MM.1S (cell line): Measurements from ENCODE around the gene MED20.

ENCODE experiments used
- DNase-seq: peaks from one replicate; pipeline ENCODE4 v3.0.0-alpha.2; 2015
- H2AFZ ChIP-seq: fragments of 300-600 bp; sonication (generic); 2 replicates; pipeline ENCODE4 v1.6.0; 2016; ENCODE audit warnings: antibody characterized with exemption, low read length
- H3F3A ChIP-seq: fragments of 300-600 bp; sonication (generic); 2 replicates; pipeline ENCODE4 v1.6.1; 2016; ENCODE audit warnings: mild to moderate bottlenecking, antibody characterized with exemption, low read length, moderate library complexity, mixed read lengths; ENCODE audit not compliant: insufficient read depth
- H3K27ac ChIP-seq: fragments of 300-600 bp; sonication (generic); 2 replicates; pipeline ENCODE4 v1.5.1; 2016; ENCODE audit warnings: mild to moderate bottlenecking, low read length
- H3K27me3 ChIP-seq: fragments of 300-600 bp; sonication (generic); replicated peaks from 2 replicates; pipeline ENCODE4 v1.6.0; 2016; ENCODE audit warnings: low read length; ENCODE audit not compliant: insufficient read depth
- H3K36me3 ChIP-seq: fragments of 300-600 bp; sonication (generic); replicated peaks from 2 replicates; pipeline ENCODE4 v1.6.1; 2016; ENCODE audit warnings: mild to moderate bottlenecking, low read length, mixed read lengths; ENCODE audit not compliant: insufficient read depth
- H3K4me1 ChIP-seq: fragments of 300-600 bp; sonication (generic); 2 replicates; pipeline ENCODE4 v1.6.1; 2016; ENCODE audit warnings: low read length, mixed read lengths
- H3K4me2 ChIP-seq: fragments of 300-600 bp; sonication (generic); 2 replicates; pipeline ENCODE4 v1.6.0; 2016; ENCODE audit warnings: low read depth, low read length
- H3K4me3 ChIP-seq: fragments of 300-600 bp; sonication (generic); 2 replicates; pipeline ENCODE4 v1.5.1; 2016; ENCODE audit warnings: low read length, mixed read lengths
- H3K79me2 ChIP-seq: fragments of 300-600 bp; sonication (generic); 2 replicates; pipeline ENCODE4 v1.6.1; 2016; ENCODE audit warnings: mixed run types, low read length, mixed read lengths
- H3K9ac ChIP-seq: fragments of 300-600 bp; sonication (generic); 2 replicates; pipeline ENCODE4 v1.6.1; 2016; ENCODE audit warnings: low read length, mixed read lengths
- H3K9me2 ChIP-seq: fragments of 300-600 bp; sonication (generic); replicated peaks from 2 replicates; pipeline ENCODE4 v1.6.1; 2016; ENCODE audit warnings: mild to moderate bottlenecking, low read length, mixed read lengths; ENCODE audit not compliant: insufficient read depth
- H3K9me3 ChIP-seq: fragments of 300-600 bp; sonication (generic); replicated peaks from 2 replicates; pipeline ENCODE4 v1.6.1; 2016; ENCODE audit warnings: mild to moderate bottlenecking, low read length, mixed read lengths; ENCODE audit not compliant: insufficient read depth
- H4K20me1 ChIP-seq: fragments of 300-600 bp; sonication (generic); 2 replicates; pipeline ENCODE4 v1.6.1; 2016; ENCODE audit warnings: mild to moderate bottlenecking, low read length, moderate library complexity, mixed read lengths; ENCODE audit not compliant: insufficient read depth
- CTCF ChIP-seq: fragments of 300-600 bp; sonication (generic); IDR thresholded peaks from 2 replicates; pipeline ENCODE4 v1.5.1; 2016; ENCODE audit warnings: antibody characterized with exemption, low read length, mixed read lengths
- EZH2 ChIP-seq: fragments of 300-600 bp; sonication (generic); optimal IDR thresholded peaks from 2 replicates; pipeline ENCODE3; 2017; ENCODE audit warnings: low read depth, mild to moderate bottlenecking, antibody characterized with exemption, low read length, mixed read lengths
- EZH2phosphoT487 ChIP-seq: fragments of 300-600 bp; sonication (generic); IDR thresholded peaks from 2 replicates; pipeline ENCODE4 v1.6.1; 2018; ENCODE audit warnings: antibody characterized with exemption, low read length

MED20 gene

GRCh38 chr6:41909727-41910126 lies 11.2 kb downstream of the MED20 start:
- Histone ChIP-seq H3K9me3 (no peaks in the 10 kb centered on the region), H3F3A (peaks cover 3% of the 10 kb centered on the region; the same call in 1 of the 2 replicates), H3K4me2 (no peak overlapping the region), H3K27me3 (no peaks in the 10 kb centered on the region), H3K36me3 (no peaks in the 10 kb centered on the region), H3K9ac (no peak overlapping the region), H3K4me1 (peaks cover 10% of the 10 kb centered on the region), H3K9me2 (no peaks in the 10 kb centered on the region), H3K27ac (no peak overlapping the region), H3K4me3 (no peak overlapping the region), H3K79me2 (peaks cover 16% of the 10 kb centered on the region), H2AFZ (no peak overlapping the region), H4K20me1 (no peaks in the 10 kb centered on the region)
- DNase-seq = no peak
- TF ChIP-seq CTCF = no peak

- TF ChIP-seq CTCF = peak; percentile 17
- TF ChIP-seq EZH2phosphoT487 = no peak
- no peak for DNase-seq
Measured at GRCh38 chr6:41901882-41902519, 18.9 kb downstream of the MED20 start.

GRCh38 chr6:41900861-41901260 lies 20.1 kb downstream of the MED20 start:
- peaks cover 12% of the 10 kb centered on the region for H3F3A ChIP-seq
- H2AFZ ChIP-seq = no peak overlapping the region
- no peaks in the 10 kb centered on the region for H3K79me2 ChIP-seq
- no peak for DNase-seq
- no peaks in the 10 kb centered on the region for H3K9me2 ChIP-seq
- peaks cover 18% of the 10 kb centered on the region for H3K4me1 ChIP-seq
- H3K27ac ChIP-seq = no peak overlapping the region
- TF ChIP-seq EZH2 (no peak), EZH2phosphoT487 (no peak), CTCF (no peak)
- no peaks in the 10 kb centered on the region for H3K36me3 ChIP-seq
- H3K4me2 ChIP-seq = no peak overlapping the region
- H3K9ac ChIP-seq = no peak overlapping the region
- no peaks in the 10 kb centered on the region for H3K27me3 ChIP-seq
- H3K4me3 ChIP-seq = no peak overlapping the region
- no peaks in the 10 kb centered on the region for H3K9me3 ChIP-seq
- H4K20me1 ChIP-seq = no peaks in the 10 kb centered on the region

More at GRCh38 chr6:41901882-41902519, 18.9 kb downstream of the MED20 start:
- H2AFZ ChIP-seq = no peak overlapping the region
- no peaks in the 10 kb centered on the region for H3K79me2 ChIP-seq
- no peaks in the 10 kb centered on the region for H3K36me3 ChIP-seq
- no peaks in the 10 kb centered on the region for H3K27me3 ChIP-seq
- H3K4me2 ChIP-seq = no peak overlapping the region
- peaks cover 3% of the 10 kb centered on the region; the same call in 1 of the 2 replicates for H3F3A ChIP-seq
- H3K9me2 ChIP-seq = no peaks in the 10 kb centered on the region
- no peak overlapping the region for H3K27ac ChIP-seq
- no peak overlapping the region for H3K9ac ChIP-seq
- H3K9me3 ChIP-seq = no peaks in the 10 kb centered on the region
- H3K4me3 ChIP-seq = no peak overlapping the region
- peaks cover 13% of the 10 kb centered on the region for H3K4me1 ChIP-seq
- H4K20me1 ChIP-seq = no peaks in the 10 kb centered on the region
